Activated CD4-positive, alpha-beta T cell treated with anti-CD3 and anti-CD28 coated beads for 48 hours (primary cell): ENCODE measurements around the gene STPG3.
A peak's percentile ranks its signal among the peaks of the same experiment; 100 is the strongest.
"Not testable (repeated sequence)": the region's sequence is repeated elsewhere in the genome, so short reads cannot be mapped to it uniquely, and the experiment has no call there.

Source experiments
- DNase-seq: peaks from one replicate; pipeline ENCODE4 v3.0.0-alpha.2; 2020

The STPG3 gene

DNA sequence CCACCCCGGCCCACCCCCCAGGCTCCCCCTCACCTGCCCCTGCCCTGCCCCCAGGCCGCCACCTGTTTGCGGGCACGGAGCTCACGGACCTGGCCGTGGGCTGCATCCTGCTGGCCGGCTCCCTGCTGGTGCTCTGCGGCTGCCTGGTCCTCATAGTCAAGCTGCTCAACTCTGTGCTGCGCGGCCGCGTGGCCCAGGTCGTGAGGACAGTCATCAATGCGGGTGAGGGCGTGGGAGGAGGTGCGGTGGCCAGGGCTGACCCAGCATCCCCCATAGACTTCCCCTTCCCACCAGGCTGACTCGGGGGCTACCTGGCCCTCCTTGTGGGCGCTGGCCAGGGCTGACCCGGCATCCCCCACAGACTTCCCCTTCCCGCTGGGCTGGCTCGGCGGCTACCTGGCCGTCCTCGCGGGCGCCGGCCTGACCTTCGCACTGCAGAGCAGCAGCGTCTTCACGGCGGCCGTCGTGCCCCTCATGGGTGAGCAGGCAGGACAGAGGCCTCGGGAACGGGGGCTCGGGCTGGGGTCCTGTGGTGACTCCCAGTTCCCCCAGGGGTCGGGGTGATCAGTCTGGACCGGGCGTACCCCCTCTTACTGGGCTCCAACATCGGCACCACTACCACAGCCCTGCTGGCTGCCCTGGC is 16.9 kb upstream of the STPG3 start:
- no peak for DNase-seq

GRCh38 chr9:137234758-137235423 is 16.2 kb upstream of the STPG3 start:
- DNase-seq, result no peak

DNA sequence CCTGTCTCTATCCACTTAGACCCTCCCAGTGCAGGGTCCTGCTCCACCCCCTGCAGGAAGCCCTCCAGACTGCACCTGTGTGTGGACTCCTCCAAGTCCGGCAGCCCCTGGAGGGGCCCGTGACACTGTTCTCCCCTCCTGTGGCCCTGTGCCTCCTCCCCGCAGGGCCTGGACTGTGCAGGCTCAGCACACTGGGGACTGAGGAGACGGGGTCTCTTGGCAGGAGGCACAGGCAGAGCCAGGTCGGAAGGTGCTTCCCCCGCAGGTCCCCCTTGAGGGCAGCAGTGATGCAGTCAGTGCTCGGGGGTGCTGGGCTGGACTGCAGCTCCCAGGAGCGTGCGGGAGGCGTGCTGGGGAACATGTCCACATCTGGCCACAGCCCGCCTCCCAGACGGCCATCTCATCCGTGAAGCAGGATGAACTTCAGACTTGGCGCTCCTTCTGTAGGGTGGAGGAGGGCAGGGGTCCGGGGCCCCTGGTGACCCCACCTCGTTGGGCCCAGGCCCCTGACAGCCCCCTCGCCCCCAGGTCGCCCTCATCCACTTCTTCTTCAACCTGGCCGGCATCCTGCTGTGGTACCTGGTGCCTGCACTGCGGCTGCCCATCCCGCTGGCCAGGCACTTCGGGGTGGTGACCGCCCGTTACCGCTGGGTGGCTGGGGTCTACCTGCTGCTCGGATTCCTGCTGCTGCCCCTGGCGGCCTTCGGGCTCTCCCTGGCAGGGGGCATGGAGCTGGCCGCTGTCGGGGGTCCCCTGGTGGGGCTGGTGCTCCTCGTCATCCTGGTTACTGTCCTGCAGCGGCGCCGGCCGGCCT is 15.5 kb upstream of the STPG3 start:
- DNase-seq, result no peak

DNA sequence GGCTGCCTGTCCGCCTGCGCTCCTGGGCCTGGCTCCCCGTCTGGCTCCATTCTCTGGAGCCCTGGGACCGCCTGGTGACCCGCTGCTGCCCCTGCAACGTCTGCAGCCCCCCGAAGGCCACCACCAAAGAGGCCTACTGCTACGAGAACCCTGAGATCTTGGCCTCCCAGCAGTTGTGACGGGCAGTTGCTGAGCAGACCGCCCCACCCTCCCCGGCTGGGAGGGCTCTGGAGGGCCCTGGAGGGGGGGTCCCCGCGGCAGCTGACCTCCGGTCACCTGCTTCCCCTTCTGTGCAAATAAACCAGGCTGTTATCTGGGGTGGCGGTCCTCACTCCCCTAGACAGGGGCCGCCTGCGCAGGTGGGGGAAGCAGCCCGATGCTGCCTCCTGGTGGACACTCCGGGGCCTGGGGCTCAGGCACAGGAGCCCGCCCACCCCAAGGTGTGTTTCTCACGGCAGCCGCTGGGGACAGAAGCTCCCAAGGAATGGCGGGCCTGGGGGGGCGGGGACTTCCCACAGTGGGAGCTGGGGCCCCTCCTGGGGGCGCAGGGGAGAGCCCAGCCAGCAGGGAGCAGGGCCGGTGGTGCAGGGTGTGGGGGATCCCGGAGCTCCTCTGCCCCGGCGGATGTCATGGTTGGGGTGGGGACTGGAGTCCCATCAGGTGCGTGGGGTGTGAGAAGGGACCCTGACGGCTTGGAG is 14.7 kb upstream of the STPG3 start:
- peak; percentile 95 for DNase-seq

GRCh38 chr9:137236936-137237421 is 14.1 kb upstream of the STPG3 start:
- DNase-seq, result no peak

- DNase-seq, result no peak
Observed at GRCh38 chr9:137237759-137238726, 13.0 kb upstream of the STPG3 start.

DNA sequence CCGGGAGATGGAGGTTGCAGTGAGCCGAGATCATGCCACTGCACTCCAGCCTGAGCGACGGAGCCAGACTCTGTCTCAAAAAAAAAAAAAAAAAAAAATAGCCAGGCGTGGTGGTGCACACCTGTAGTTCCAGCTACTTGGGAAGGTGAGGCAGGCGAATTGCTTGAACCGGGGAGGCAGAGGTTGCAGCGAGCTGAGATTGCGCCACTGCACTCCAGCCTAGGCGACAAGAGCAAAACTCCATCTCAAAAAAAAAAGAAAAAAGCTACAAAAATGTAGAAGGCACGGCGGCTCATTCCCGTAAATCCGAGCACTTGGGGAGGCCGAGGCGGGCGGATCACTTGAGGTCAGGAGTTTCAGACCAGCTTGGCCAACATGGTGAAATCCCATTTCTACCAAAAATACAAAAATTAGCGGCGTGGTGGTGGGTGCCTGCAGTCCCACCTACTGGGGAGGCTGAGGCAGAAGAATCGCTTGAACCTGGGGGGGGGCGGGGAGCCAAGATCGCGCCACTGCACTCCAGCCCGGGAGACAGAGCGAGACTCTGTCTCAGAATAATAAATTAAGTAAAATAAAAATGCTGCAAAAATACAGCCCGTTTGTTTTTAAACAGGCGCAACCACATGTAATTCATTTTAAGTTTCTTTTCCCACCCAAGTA is 11.4 kb upstream of the STPG3 start:
- DNase-seq, result not testable (repeated sequence)

DNA sequence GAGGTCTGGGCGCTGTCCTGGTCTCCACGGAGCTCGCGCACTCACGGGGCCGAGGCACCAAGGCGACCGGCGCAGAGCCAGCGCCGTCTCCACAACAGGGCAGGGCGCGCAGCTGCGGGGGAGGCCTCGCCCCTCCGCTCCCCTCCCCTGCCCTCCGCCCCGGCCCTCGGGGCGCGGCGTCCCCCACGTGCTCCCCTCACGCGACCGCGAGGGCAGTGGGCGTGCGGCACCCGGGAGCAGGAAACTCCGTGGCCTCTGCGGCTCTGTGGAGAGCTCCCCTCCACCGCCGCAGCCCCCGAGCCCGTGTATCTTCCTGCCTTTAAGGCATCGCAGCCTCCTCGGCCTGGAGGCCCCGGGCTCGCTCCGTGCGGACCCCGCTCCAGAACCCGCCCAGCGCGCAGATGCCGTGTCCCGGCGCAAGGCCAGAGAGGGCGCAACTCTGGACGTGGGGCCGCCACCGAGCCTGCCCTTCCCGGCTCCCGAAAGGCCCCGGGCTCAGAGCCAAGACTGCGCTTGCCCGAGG is 10.7 kb upstream of the STPG3 start:
- peak; percentile 76 for DNase-seq

DNA sequence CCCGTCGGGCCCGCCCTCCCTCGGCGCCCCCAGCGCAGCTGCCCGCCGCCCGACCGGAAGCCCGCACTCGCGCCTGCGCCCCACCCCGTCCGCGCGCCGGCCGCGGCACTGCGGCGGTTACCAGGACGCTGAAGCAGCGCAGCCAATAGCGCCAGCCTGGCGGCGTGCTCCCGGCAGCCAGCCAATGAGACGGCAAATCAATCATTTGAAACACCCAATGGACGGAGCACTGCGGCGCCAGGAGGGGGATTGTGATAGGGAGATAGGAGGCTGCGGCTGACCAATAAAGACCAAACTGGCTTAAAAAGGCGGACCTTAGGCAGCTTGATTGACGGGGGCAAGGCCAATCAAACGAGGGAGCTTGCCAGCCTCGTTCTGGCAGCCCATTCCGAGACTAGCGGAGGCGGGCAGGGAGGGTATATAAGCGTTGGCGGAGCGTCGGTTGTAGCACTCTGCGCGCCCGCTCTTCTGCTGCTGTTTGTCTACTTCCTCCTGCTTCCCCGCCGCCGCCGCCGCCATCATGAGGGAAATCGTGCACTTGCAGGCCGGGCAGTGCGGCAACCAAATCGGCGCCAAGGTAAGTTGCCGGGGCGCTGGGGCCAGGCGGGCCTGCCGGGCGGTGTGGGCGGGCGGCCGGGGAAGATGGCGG is 10.1 kb upstream of the STPG3 start, which contains the start of gene TUBB4B:
TSS of gene TUBB4B (plus strand) at position 447 of the 649 bp plus-strand sequence. CDS start at position 521, 74 bp downstream.
- DNase-seq, result peak; percentile 98

- DNase-seq, result peak; percentile 73
Observed at GRCh38 chr9:137241490-137242268, 9.4 kb upstream of the STPG3 start.

GRCh38 chr9:137242269-137243203 is 8.6 kb upstream of the STPG3 start:
- no peak for DNase-seq

DNA sequence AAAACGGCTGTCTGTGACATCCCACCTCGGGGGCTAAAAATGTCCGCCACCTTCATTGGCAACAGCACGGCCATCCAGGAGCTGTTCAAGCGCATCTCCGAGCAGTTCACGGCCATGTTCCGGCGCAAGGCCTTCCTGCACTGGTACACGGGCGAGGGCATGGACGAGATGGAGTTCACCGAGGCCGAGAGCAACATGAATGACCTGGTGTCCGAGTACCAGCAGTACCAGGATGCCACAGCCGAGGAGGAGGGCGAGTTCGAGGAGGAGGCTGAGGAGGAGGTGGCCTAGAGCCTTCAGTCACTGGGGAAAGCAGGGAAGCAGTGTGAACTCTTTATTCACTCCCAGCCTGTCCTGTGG is 7.8 kb upstream of the STPG3 start:
- DNase-seq, result not testable (repeated sequence)

- no peak for DNase-seq
Observed at GRCh38 chr9:137243626-137244485, 7.2 kb upstream of the STPG3 start.

- no peak for DNase-seq
Observed at GRCh38 chr9:137244486-137245449, 6.3 kb upstream of the STPG3 start.

GRCh38 chr9:137245450-137246421 is 5.3 kb upstream of the STPG3 start:
- no peak for DNase-seq
